Right lobe of liver (tissue), 4 donors: ENCODE measurements around the gene TMEM238.
"Not testable (repeated sequence)": the region's sequence is repeated elsewhere in the genome, so short reads cannot be mapped to it uniquely, and the experiment has no call there.

Experiments
- CTCF ChIP-seq, 4 donors: fragments of 200-600 bp in 3 of 4; fragments of 450-650 bp in 1 of 4; IDR thresholded peaks; one replicate each; pipeline versions ENCODE4 v1.5.1 to v1.8.0; 2016 to 2022; ENCODE audit warnings: antibody characterized with exemption in 4 of 4, mild to moderate bottlenecking in 2 of 4
- POLR2A ChIP-seq: fragments of 450-650 bp; IDR thresholded peaks from one replicate; pipeline ENCODE4 v1.6.1; 2017; ENCODE audit warnings: antibody characterized with exemption, mild to moderate bottlenecking
- donor health status: DM: no; HTN: no; CAD: no.
- donor health status: DM: no; HTN: no; CAD: no.
- donor health status: DM: no; HTN: yes; CAD: no.

- not testable (repeated sequence) for TF ChIP-seq POLR2A; CTCF (IDR thresholded peaks at IDR 0.05)
Observed at GRCh38 chr19:55401390-55401789, 17.3 kb upstream of the TMEM238 start.
